ENCODE measurements around the gene FSHR. TPM values are rescaled to one million over a fixed set of nuclear protein-coding genes. Genes with fewer than 3 reads are reported as not detected.

FSHR gene
- total and polyA plus RNA-seq, 2 of the 8 experiments (the other 6 are each of a cell fraction or from before 2014, with no cell fraction given): not detected

DNA sequence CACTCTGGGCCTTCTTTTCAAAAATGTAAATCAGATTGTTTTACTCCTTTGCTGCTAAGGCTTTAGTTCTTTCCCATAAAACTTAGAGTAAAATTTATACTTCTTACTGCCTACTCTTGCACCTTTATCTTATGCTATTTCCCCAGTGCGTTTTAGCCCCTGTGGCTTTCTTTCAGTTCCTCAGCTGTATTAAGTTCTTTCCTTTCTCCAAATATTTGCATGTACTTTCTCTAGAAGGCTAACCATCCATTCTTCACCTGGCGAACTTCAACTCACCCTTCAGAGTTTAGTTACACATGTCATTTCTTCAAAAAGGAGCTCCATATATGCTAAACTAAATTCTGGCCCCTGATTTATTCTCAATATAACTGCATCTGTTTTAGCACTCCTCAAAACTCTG is 160.7 kb downstream of the FSHR start:
- Histone ChIP-seq H3K27me3 (replicated peaks in 1 of 4; ENCODE audit: control insufficient read depth in 3 of 4, extremely low read depth in 1 of 4, insufficient read depth in 3 of 4, low read length in 3 of 4) (no peaks in the 10 kb centered on the region), H2BK15ac (ENCODE audit: low read length) (no peak overlapping the region), H3K4ac (replicated peaks; ENCODE audit: insufficient read length, low read depth, low read length) (no peak overlapping the region), H4K91ac (replicated peaks; ENCODE audit: insufficient read length, low read length) (no peak overlapping the region), H2BK120ac (replicated peaks; ENCODE audit: low read depth, low read length) (no peak overlapping the region), H2BK20ac (ENCODE audit: low read length) (no peak overlapping the region), H3K23me2 (ENCODE audit: low read depth, low read length) (no peaks in the 10 kb centered on the region), H3K18ac (ENCODE audit: extremely low read depth, low read length) (no peak overlapping the region), H3K79me1 (ENCODE audit: low read depth, low read length) (no peaks in the 10 kb centered on the region), H3K79me2 (ENCODE audit: control insufficient read depth in 1 of 2, insufficient read depth in 2 of 2, low read length in 2 of 2) (no peaks in the 10 kb centered on the region), H3K4me3 (ENCODE audit: extremely low read depth in 1 of 4, insufficient read depth in 2 of 4, low read depth in 3 of 4, low read length in 4 of 4) (no peak overlapping the region), H3K56ac (replicated peaks; ENCODE audit: insufficient read length, low read depth, low read length) (no peak overlapping the region), H2BK12ac (ENCODE audit: low read depth, low read length) (no peak overlapping the region), H4K20me1 (replicated peaks in 1 of 2; ENCODE audit: control insufficient read depth in 1 of 2, insufficient read depth in 2 of 2, low read length in 2 of 2) (no peaks in the 10 kb centered on the region), H3K27ac (ENCODE audit: low read depth, low read length) (no peak overlapping the region), H3K4me1 (replicated peaks in 1 of 4; ENCODE audit: control insufficient read depth in 3 of 4, insufficient read depth in 4 of 4, low read length in 3 of 4) (no peaks in the 10 kb centered on the region), H3K23ac (ENCODE audit: insufficient read length) (no peak overlapping the region), H3K9me3 (ENCODE audit: insufficient read depth in 2 of 2, low read depth in 1 of 2, low read length in 1 of 2) (no peaks in the 10 kb centered on the region), H4K8ac (ENCODE audit: extremely low read depth, insufficient read depth, low read length) (no peak overlapping the region), H2AK5ac (ENCODE audit: low read depth, low read length) (no peak overlapping the region), H2AFZ (ENCODE audit: low read length) (no peak overlapping the region), H3K36me3 (ENCODE audit: control insufficient read depth in 2 of 4, insufficient read depth in 4 of 4, low read length in 3 of 4) (no peaks in the 10 kb centered on the region), H3K4me2 (ENCODE audit: insufficient read depth in 1 of 2, low read depth in 2 of 2, low read length in 2 of 2) (no peak overlapping the region), H4K5ac (ENCODE audit: insufficient read length, low read depth, low read length) (no peak overlapping the region), H3K9ac (replicated peaks in 1 of 4; ENCODE audit: extremely low read depth in 1 of 4, low read depth in 3 of 4, low read length in 3 of 4) (no peak overlapping the region), H3K14ac (ENCODE audit: insufficient read length) (no peak overlapping the region), H2BK5ac (ENCODE audit: low read depth, low read length) (no peak overlapping the region)
- POLR2A ChIA-PET (ENCODE audit: partially characterized antibody): no interaction called here
- CTCF ChIA-PET (ENCODE audit: partially characterized antibody): no interaction called here
- FAIRE-seq: no peak
- DNase-seq (ENCODE audit: low read depth in 1 of 2, low spot score in 2 of 2): no peak
- WGBS, 2 experiments (ENCODE audit: extremely low coverage in 1 of 2, insufficient coverage in 1 of 2, insufficient read length in 1 of 2, insufficient replicate concordance in 2 of 2, low coverage in 1 of 2, low lambda C conversion rate in 2 of 2, missing lambda C conversion rate in 1 of 2): 81% methylated on average over 2 of the region's 2 CpGs; no CpG with 5 or more reads in 1 of the 2 experiments
- TF ChIP-seq EZH2 (IDR thresholded peaks at IDR 0.05; ENCODE audit: low read depth, low read length, severe bottlenecking) (no peak), GABPA (IDR thresholded peaks at IDR 0.05; ENCODE audit: borderline replicate concordance, insufficient read depth, low read length) (no peak), KDM1A (IDR thresholded peaks at IDR 0.05; ENCODE audit: borderline replicate concordance, low read length) (no peak), GTF2F1 (IDR thresholded peaks at IDR 0.05; ENCODE audit: borderline replicate concordance, low read depth, low read length) (no peak), CBX5 (IDR thresholded peaks at IDR 0.05; ENCODE audit: low read depth, low read length) (no peak)
